Hepatocyte (in vitro differentiated cells): Measurements from ENCODE around the gene SMOC1.

Source experiments
- EZH2 ChIP-seq: fragments of 200-600 bp; sonication (generic); IDR thresholded peaks from 2 replicates; pipeline ENCODE4 v1.6.1; 2016; ENCODE audit warnings: antibody characterized with exemption, mild to moderate bottlenecking, borderline replicate concordance
- EZH2phosphoT487 ChIP-seq: fragments of 200-600 bp; sonication (generic); IDR thresholded peaks from one replicate; pipeline ENCODE4 v1.6.1; 2018; ENCODE audit warnings: antibody characterized with exemption, mild to moderate bottlenecking, low read depth, moderate library complexity; ENCODE audit not compliant: unreplicated experiment, severe bottlenecking
- TF ChIP-seq, protein P1 (sequence below): fragments of 200-600 bp; sonication (generic); IDR thresholded peaks from 2 replicates; pipeline ENCODE4 v1.5.1; 2016; ENCODE audit warnings: antibody characterized with exemption, mild to moderate bottlenecking; ENCODE audit not compliant: poor library complexity

DNA sequence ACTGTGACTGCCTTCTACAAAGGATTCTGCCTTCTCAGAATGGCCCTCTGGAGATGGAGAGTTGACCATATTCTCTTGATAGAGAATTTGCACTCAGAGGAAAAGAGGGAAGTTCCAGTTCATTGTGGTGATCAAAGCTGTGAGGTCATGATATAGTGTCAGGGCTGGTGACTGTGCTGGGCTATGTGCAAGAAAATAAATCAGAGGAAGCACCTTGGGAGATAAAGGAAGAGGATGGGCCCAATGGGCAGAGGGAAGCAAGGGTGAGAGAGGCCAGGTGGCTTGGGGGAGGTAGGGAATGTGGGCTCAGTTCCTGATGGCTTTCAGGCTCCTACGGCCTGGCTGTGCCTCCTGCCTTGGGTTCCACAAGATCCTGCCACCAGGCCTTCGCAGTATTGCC is 163.8 kb downstream of the SMOC1 start:
- TF ChIP-seq, protein P1, sequence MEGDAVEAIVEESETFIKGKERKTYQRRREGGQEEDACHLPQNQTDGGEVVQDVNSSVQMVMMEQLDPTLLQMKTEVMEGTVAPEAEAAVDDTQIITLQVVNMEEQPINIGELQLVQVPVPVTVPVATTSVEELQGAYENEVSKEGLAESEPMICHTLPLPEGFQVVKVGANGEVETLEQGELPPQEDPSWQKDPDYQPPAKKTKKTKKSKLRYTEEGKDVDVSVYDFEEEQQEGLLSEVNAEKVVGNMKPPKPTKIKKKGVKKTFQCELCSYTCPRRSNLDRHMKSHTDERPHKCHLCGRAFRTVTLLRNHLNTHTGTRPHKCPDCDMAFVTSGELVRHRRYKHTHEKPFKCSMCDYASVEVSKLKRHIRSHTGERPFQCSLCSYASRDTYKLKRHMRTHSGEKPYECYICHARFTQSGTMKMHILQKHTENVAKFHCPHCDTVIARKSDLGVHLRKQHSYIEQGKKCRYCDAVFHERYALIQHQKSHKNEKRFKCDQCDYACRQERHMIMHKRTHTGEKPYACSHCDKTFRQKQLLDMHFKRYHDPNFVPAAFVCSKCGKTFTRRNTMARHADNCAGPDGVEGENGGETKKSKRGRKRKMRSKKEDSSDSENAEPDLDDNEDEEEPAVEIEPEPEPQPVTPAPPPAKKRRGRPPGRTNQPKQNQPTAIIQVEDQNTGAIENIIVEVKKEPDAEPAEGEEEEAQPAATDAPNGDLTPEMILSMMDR: no peak
- TF ChIP-seq EZH2phosphoT487: no peak
- no peak for TF ChIP-seq EZH2
